ENCODE measurements around the gene SDC4.

DNA sequence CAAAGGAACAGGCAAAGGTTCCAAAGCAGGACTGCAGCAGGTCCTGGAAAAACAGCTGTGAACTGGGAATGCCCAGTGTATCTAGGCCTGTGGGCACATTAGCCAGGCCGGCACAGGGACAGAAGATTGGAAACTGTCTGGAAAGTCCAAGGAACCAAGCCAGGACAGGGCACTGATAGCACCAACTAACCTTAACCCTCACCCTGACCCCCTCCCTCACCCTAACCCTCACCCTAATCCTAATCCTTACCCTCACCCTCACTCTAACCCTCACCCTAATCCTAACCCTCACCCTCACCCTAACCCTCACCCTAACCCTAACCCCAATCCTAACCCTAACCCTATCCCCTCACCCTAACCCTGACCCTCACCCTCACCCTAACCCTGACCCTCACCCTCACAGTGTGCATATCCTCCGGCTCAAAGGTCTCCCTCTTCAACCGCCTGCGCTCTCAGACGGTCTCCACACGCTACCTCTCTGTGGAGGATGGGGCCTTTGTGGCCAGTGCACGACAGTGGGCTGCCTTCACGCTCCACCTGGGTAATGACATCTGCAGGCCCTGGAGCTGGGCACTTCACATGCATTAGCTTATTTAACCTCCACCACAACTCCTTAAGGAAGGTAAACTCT lies 35.0 kb downstream of the SDC4 start:
- TF ChIP-seq, protein P1, sequence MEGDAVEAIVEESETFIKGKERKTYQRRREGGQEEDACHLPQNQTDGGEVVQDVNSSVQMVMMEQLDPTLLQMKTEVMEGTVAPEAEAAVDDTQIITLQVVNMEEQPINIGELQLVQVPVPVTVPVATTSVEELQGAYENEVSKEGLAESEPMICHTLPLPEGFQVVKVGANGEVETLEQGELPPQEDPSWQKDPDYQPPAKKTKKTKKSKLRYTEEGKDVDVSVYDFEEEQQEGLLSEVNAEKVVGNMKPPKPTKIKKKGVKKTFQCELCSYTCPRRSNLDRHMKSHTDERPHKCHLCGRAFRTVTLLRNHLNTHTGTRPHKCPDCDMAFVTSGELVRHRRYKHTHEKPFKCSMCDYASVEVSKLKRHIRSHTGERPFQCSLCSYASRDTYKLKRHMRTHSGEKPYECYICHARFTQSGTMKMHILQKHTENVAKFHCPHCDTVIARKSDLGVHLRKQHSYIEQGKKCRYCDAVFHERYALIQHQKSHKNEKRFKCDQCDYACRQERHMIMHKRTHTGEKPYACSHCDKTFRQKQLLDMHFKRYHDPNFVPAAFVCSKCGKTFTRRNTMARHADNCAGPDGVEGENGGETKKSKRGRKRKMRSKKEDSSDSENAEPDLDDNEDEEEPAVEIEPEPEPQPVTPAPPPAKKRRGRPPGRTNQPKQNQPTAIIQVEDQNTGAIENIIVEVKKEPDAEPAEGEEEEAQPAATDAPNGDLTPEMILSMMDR (conservative IDR thresholded peaks at IDR 0.05; ENCODE audit: low read length), result no peak
- TF ChIP-seq EZH2phosphoT487 (IDR thresholded peaks at IDR 0.05; ENCODE audit: borderline replicate concordance), result no peak

All from Loucy (cell line).